SK-N-SH treated with all-trans-retinoic acid at 6 μM for 48 hours (cell line): ENCODE results near the gene RNF167.

Source experiments
- RARB ChIP-seq: fragments of 250-450 bp; sonication (Bioruptor Pico); IDR thresholded peaks from 2 replicates; pipeline ENCODE4 v1.8.0; 2021; ENCODE audit warnings: mild to moderate bottlenecking, moderate library complexity
- ZNF8 ChIP-seq: fragments of 450-650 bp; formaldehyde crosslinking; IDR thresholded peaks from 2 replicates; pipeline ENCODE4 v1.5.0; 2020; ENCODE audit warnings: mild to moderate bottlenecking, moderate library complexity
- TF ChIP-seq, protein P1 (sequence below): fragments of 250-450 bp; sonication (Bioruptor Pico); IDR thresholded peaks from 2 replicates; pipeline ENCODE4 v1.8.0; 2020; ENCODE audit warnings: mild to moderate bottlenecking, moderate library complexity, borderline replicate concordance

DNA sequence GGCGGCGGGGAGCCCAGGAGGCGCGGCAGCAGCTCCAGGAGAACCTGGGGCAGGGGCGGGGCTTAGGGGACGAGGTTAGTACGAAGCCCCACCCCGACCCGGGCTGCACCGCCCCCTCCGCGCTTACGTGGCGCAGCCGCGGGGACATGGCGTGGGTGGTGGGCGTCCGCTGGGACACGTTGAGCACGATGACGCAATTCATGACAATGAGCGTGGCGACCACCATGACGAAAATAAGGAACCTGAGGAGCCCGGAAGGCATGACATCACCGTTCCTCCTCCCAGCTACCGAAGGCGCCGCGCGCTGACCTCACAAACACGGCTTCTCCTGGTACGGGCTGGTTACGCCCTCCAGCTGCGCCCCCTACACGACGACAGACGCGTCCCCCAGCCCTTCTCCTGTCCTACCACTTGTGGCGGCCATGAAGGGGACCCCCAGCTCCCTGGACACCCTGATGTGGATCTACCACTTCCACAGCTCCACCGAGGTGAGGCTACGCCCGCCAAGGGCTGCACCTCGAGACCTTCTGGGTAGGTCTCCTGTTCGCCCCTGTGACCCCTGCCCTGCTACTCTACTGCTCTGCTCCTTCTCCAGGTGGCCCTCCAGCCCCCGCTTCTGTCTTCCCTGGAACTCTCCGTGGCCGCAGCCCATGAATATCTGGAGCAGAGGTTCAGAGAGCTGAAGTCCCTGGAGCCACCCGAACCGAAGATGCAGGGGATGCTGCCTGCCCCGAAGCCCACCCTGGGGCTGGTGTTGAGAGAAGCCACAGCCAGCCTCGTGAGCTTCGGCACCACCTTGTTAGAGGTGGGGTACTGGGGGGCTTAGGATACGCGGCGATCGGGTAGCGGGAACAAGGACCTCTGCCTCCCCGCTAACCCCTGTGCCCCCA is 40.5 kb upstream of the RNF167 start, which contains the start of gene C17orf107:
- TF ChIP-seq ZNF8, result no peak
- TF ChIP-seq RARB, result no peak
- TF ChIP-seq, protein P1, sequence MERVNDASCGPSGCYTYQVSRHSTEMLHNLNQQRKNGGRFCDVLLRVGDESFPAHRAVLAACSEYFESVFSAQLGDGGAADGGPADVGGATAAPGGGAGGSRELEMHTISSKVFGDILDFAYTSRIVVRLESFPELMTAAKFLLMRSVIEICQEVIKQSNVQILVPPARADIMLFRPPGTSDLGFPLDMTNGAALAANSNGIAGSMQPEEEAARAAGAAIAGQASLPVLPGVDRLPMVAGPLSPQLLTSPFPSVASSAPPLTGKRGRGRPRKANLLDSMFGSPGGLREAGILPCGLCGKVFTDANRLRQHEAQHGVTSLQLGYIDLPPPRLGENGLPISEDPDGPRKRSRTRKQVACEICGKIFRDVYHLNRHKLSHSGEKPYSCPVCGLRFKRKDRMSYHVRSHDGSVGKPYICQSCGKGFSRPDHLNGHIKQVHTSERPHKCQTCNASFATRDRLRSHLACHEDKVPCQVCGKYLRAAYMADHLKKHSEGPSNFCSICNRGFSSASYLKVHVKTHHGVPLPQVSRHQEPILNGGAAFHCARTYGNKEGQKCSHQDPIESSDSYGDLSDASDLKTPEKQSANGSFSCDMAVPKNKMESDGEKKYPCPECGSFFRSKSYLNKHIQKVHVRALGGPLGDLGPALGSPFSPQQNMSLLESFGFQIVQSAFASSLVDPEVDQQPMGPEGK, result no peak
